Fibroblast of lung (primary cell): ENCODE data around the gene HYAL1.

Experiments
- CTCF ChIP-seq, 2 donors: IDR thresholded peaks in 1 of 2; conservative IDR thresholded peaks in 1 of 2; 1 replicate in 1 of 2; 2 replicates in 1 of 2; pipeline ENCODE4 v1.5.1; 2011 to 2012; ENCODE audit warnings: low read length in 2 of 2, control low read depth in 1 of 2, inconsistent platforms in 1 of 2, low read depth in 1 of 2, mild to moderate bottlenecking in 1 of 2
- EZH2 ChIP-seq: IDR thresholded peaks from 2 replicates; pipeline ENCODE4 v1.5.1; 2012; ENCODE audit warnings: low read length, control low read depth, mild to moderate bottlenecking; ENCODE audit errors: missing control alignments

- no peak for TF ChIP-seq CTCF (conservative IDR thresholded peaks at IDR 0.05 in 1 of 2, IDR thresholded peaks at IDR 0.05 in 1 of 2; ENCODE audit: low read depth in 1 of 2, low read length in 2 of 2)
- no peak for TF ChIP-seq EZH2
These were observed 48.7 kb downstream of the HYAL1 start for GRCh38 chr3:50254577-50255250.
